GM11168 (cell line): Measurements from ENCODE around the gene XPA.
"Not testable (repeated sequence)": the region's sequence is repeated elsewhere in the genome, so short reads cannot be mapped to it uniquely, and the experiment has no call there.

Experiments
- in situ Hi-C: fragments of 300-500 bp; cut with MboI; formaldehyde crosslinking; loops from one replicate; pipeline ENCODE4 v1.12.0; 2022; ENCODE audit warnings: low sequenced_read_pairs; ENCODE audit not compliant: unreplicated experiment

XPA gene

DNA sequence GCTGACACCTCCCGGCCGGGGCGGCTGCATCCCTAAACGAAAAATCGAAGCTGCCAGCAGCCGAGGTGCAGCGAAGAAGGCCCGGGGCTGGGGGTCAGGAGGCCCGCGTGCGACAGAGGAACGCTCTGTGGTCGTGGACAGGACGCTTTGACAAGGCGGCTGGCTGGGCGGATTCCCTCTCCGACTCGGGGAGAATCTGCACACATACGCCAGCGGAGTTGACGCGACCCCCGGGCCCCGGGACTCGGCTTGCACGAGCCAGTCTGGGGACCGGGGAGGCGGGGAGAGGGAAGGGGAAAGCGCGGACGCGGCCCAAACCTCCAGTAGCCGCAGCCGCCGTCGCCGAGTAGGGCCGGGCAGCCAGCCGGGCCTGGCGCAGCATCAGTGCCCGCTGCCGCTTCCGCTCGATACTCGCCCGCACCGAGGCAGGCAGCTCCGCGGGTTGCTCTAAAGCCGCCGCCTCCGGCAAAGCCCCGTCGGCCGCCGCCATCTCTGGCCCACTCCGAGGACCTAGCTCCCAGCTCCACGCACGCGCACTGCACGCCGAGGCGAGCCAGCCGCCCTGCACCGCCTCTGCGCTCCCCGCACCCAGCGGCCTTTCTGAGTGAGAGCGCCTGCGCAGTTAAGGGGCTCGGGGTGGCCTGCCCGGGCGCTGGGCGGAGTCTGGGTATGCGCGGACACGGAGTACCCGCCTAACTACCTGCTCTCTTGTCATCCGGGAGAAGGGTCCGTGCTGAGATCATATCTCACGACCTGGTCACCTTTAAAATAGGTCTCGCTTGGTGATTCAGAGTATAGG, at the start of gene XPA:
TSS of gene XPA (minus strand) at position 538 of the 799 bp plus-strand sequence. CDS start at position 490, 48 bp downstream.
- in situ Hi-C loops, result no loop called here

DNA sequence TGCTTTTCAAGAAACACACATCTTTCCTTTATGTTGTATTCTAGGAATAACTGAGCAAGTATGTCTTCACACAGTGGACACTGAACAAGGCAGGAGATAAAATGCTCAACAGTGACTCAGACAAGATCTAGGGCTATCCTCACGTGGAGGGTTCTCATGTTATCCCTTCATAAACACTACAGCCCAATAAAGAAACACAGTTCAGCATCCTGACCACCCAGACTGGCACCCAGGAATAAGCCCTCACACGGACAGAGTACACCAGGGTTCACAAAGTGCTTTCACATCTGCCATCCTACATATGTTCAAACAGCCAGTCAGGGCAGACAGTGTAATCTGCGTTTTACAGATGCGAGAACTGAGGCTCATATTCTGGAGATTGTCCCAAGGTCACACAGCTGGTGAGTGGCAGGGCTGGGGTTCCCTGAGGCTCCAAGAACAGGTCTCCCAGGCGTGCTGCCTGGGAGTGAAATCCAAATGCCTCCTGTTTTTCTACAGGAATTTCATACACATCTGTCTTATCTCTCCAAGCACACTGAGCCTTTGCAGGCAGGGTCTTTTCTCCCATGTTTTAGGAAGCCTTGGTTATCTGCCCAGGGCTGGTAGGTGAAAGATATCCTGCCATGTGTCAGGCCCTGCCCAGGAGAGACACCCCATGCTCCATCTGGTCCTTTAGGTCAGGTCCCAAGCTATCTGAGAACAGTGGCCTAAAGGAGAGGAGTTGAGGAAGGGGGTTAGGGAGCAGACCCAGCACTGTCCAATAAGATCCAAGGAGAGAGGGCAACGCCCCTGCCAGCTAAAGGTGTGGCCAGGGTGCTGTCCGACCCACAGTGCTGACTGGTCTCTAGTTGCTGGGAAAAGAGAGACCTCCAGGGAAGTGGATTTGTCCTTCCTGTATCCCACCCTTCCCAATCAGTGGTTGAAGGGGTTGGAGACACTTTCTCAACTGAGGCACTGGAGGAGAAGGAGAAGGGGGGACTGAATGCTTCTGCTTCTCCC, 47.9 kb upstream of the XPA start:
- in situ Hi-C loops, result no loop called here

DNA sequence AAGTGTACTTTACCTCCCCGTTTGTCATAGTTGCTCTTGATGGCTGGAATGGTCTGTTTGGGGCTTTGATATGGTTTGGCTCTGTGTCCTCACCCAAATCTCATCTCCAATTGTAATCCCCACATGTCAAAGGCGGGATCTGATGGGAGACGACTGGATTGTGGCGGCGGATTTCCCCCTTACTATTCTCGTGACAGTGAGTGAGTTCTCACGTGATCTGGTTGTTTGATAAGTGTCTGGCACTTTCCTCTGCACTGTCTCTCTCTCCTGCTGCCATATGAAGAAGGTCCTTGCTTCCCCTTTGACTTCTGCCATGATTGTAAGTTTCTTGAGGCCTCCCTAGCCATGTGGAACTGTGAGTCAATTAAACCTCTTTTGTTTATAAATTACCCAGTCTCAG, 46.9 kb upstream of the XPA start:
- in situ Hi-C loops, result not testable (repeated sequence)

DNA sequence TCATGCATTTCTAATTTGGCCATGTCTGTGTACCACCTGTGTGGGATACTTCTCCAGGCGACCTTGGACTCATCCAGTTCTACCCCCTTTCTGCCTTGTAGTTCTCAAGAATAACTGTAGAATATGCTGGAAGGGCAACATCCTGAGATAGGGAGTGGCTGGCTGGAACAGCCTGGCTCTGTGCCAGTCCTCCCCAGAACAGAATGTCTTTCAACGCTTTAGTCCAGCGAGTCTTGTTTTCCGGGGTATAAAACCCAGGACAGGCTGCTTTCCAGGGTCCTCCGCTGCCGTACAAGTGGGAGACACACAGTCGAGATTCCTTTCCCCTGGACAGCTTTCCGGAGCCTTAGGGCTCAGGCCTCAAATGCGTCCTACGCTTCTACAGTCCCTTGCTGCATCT, 45.4 kb upstream of the XPA start:
- in situ Hi-C loops, result no loop called here

DNA sequence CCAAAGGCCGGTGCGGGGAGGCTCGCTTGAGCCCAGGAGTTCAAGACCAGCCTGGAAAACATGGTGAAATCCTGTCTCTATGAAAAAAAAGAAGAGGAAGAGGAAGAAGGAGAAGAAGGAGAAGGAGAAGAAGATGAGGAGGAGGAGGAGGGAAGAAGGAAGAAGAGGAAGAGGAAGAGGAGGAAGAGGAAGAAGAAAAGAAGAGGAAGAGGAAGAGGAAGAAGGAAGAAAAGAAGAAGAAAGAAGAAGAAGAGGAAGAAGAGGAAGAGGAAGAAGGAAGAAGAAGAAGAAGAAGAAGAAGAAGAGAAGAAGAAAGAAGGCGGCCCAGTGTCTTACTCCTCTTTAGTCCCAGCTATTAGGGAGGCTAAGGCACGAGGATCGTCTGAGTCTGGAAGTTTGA, 44.8 kb upstream of the XPA start:
- in situ Hi-C loops, result no loop called here

DNA sequence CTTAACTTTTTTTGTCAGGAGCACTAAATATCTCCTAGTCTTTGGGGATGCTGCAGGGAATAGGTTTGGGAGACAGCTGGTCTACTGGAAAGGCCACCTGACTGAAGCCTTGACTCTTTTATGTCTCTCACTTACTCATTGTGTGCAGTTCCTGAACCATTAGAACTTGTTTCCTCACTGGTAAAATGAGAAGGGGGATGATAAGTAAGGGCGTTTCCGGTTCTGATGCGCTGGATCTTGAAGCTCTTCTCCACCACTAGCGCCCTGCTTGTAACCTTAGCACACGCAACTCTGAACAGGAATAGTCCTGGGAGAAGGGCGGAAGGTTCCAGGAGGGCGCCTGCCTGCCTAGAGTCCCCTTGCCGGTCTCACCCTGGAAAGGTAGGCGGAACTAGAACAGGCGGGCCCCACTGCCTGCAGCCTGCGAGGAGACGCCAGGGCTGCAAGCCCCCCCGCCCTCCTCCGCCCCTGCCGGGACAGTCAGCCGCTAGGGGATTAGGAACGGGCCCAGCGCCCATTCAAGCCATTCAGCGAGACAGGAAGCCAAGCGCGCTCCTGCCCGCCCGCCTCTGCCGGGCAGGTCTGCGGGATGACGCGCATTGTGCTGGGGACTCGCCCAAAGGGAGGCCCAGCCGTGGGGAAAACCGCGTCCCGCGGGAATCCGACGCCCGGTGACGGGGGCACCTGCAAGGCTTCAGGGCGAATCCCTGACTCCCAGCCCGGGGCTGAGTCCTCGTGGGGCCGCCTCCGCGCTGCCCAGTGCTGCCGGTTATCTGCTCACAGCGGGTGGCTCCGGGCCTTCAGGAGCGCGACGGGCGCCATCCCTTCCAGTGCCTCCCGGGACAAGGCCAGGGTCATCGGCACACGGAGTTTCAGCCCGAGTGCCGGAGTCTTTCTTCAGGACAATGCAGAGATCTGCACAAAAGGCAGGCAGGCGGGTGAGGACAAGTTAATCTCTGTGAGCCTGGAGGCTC, 44.0 kb upstream of the XPA start:
- in situ Hi-C loops, result no loop called here

DNA sequence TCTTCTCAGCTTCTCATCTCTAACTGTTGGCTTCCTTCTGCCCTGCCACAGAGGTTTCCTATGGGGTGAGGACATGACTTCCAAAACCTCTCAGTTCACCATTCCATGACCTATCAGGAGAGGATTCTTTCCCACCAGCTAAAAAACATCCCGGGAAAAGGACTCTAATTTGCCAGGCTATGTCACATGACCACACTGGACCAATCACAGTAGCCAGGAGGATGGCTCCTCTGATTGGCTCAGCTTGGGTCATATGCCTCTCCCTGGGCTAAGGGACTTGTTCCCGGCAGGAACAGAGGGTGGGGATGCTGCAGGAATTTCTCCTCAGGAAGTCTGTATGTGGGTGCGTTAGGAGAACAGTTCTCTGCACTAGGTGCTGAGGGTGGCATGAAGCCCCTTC, 40.3 kb upstream of the XPA start:
- in situ Hi-C loops, result no loop called here

DNA sequence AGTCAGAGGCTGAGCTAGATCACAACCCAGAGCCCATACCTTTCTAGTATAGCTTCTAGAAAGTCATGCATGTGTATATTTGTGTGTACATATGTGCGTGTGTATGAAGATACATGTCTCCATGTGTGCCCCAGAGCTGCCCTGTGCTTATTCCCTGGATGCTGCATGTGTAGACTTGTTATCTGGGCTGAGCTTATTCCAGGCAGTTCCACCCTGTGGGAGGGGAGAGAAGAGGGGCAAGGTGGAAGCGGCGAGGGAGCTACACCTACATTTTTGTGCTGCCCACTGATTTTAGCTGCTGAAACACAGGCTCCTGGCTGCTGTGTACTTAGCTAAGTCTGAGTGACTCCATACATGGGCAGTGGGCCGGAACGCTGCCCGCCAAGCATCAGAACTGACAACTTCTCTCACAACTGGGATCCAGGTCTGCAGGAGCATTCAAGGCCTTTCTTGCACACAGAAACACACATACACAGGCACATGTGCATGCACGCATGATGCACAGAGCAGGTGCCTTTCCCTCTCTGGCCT, 38.0 kb upstream of the XPA start:
- in situ Hi-C loops, result no loop called here

DNA sequence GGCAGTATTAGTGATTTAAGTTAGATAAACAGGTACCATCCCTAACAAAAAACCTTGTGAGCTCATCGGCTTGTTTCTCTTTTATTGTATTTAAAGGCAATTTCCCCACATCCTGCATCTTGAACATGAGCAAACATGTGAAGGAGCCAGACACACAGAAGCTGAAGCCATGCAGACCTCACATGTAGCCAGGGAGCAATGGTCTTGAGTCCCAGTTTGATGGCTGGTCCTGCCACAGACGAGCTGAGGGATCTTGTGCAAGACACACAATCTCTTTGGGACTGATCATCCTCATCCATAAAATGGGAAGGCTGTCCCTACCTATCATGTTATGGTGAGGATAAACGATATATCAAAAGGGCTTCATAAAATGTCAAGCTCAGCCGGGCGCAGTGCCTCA, 29.6 kb upstream of the XPA start:
- in situ Hi-C loops, result no loop called here

DNA sequence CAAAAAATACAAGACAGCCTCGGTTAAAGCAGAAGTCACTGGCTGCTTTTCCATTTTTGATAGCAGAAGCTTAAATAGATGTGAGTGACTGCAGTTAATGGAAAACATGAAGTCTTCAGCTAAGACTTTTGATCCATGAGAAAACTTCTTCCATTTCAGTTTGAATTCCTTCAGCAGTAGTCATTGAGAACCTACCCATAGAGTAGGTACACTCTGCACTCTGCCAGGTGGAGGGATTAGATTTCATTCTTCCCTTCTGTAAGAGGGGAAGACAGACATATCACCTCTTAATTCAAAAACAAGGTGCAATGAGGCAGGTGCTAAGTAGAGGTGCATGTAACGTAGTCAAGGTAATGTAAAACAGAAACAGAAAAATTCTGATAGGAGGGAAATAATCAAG, 26.7 kb upstream of the XPA start:
- in situ Hi-C loops, result no loop called here

DNA sequence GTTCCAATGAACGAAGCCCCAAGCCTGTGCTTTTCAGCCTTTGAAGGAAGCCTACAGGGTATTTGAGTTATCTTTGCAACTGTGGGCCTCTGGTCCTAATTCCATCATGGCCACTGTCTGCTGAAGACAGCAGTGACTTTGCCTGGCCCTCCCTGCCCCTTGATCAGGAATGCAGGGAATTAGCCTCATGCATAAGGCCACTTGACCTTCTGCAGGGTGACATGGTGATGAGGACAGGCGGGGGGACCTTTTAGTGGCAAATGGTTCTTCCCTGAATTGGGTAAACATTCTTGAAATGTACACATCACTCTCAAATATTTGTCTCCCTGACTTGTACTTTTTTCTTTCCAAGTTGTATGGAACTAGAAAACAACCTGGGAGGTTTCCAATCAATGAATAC, 25.2 kb upstream of the XPA start:
- in situ Hi-C loops, result no loop called here

DNA sequence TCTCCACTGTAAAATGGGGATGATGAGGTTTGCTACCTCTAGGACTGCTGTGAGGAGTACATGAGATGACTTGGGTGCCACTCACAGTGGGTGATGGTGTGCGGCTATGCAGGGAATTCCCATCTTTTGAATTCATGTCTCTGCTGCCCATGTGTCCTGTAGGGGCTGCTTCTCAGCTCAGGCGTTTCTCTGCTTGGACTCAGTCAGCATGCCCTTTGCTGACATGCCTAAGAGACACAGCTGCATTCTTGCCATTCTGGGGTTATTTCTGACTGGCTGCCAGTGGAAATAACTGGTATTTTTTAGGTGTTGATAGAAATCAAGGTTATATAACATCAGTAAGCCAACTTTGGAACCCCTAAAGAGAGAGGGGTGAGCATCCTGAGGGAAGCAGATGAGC, 24.3 kb upstream of the XPA start:
- in situ Hi-C loops, result no loop called here

DNA sequence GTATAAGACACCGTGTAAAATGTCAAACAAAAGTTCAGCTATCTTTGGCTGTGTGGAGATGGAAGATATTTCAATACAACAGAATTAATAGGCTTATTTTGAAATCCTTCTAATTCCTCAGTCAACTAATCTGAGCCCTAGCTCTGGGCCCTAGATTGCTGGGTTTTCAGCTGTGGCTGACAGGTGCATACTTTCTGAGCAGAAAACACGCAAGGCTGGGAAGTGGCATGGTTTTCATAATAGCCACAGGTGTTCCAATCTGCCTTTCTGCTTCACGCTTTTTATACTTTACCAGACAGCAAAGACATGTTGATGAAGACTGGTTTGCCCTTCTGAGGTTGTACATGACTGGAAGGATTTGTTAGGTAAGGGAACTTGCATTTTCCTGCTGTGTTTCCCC, 20.7 kb upstream of the XPA start:
- in situ Hi-C loops, result no loop called here

DNA sequence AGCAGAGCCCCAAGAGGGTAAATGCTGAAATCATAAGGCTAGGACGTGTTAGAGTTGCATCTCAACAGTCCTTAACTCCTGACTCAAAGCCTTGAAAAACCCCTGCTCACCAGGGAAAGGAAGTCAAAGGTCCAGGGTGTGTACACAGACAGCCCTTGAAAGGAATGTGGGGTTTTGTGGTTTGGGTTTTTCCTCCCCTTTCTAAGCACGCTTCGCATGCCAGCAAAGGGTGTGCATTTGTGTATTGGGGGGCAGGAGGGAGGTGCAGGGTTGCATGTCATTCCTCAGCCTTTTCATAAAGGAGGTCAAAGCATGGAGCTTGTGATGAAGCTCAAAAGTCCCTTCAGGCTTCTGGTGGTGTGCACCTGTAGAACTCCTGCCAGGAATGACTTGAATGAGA, 17.3 kb upstream of the XPA start:
- in situ Hi-C loops, result loop anchor here (5.0 kb wide), 1 partner anchor 183 kb away; no protein-coding TSS in a partner anchor

DNA sequence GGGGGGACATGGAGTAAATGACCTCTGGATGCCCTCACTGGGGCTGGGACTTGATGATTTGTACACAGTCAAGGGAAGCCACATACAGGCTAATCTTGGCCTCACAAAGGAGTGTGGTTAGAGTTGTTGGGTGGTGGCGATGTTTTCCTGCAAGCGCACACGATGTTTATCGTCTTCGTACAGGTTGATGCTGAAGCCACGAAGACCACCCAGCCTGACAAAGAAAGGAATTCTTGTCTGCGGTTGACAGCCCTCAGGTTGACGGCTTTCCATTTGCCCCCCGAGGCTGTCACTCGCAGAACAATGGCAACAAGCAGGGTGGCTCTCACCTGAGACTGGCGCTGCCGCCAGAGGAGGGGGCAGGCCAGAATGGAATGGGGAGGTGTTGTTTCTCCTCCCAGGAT, 14.1 kb upstream of the XPA start:
- in situ Hi-C loops, result loop anchor here (5.0 kb wide), 1 partner anchor 186 kb away; no protein-coding TSS in a partner anchor

DNA sequence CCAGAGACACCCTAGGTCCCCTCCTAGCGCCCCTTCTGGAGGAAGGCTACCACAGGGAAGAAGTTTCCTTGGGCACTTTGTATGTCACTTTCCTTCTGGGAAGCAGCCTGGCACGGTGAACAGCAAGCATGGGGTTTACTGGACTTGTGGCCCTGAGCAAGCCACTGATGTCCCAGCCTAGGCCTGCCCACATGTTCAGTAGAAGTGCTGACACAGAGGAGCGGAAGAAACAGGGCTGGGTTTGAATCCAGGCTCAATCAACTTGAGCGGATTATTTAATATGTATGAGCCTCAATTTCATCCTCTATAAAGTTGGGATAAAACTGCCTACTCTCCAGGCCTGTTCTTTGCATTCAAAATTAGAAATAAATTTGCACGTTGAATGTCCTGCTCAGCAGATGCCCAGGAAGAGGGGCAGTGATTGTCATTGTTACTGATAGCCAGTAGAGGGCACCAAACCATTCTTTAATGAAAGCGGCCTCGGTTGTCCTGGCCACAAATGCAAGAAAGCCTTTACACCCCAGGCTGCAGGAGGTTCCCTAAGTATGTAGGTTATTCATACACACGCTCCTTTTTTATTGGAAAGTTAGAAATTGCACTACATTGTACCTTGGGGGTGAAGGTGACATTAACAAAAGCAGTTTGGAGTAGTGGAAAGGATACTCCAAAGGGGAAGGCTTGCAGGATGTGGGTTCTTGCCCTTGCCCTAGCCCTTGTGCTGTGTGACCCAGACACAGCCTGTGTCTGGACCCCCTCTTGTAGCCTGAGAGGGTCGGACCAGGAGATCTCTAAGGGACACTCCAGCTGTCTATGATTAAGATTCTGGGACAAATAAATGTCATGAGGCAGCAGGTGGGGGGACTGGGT, 13.4 kb upstream of the XPA start:
- in situ Hi-C loops, result loop anchor here (5.0 kb wide), 1 partner anchor 187 kb away; no protein-coding TSS in a partner anchor

DNA sequence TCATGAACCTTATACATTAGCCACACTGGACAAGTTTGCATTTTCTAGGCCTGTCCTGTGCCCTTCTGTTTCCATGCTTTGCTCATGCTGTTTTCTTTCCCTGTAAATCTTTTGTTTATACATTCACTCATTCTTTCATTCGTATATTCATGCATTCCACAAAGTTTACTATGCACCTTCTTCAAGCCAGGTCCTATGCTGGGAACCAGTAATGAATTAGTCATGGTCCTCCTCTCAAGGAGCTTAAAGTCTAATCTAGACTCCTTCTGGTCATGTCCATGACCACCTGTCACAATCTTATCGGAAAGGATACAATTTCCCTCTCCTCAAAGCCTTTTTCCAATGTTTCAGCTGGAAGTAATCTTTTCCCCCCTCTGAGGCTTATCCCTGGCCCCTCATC, 9.1 kb upstream of the XPA start:
- in situ Hi-C loops, result no loop called here

DNA sequence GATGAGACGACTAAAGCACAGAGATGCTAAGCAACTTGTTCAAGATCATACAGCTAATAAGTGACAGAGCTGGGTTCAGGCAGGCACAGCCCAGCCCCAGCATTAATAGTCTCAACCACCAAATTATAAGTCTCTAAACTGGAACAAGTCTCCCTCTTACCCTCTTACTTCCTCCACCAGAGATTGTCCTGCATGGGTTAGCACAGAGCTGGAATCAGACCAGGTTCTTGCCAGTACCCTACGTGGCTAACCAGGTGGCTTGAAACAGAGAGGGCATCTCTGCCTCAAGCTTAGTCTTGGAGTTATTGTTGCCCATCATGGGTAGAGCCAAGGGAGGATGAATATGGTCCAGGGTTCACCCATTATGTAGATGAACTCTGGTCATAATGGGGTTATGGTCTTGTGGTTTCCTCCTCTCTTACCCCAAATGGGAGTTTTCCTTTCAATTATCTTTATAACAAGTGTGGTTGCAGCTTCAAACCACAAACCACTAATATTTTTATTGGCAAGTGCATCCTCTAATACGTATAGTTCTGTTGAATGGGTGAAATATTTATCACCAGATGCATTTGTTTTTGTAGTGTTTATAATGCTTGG, 8.3 kb upstream of the XPA start:
- in situ Hi-C loops, result no loop called here
